ENCODE measurements around the gene WDR91.
"Not testable (repeated sequence)": the region's sequence is repeated elsewhere in the genome, so short reads cannot be mapped to it uniquely, and the experiment has no call there.

DNA sequence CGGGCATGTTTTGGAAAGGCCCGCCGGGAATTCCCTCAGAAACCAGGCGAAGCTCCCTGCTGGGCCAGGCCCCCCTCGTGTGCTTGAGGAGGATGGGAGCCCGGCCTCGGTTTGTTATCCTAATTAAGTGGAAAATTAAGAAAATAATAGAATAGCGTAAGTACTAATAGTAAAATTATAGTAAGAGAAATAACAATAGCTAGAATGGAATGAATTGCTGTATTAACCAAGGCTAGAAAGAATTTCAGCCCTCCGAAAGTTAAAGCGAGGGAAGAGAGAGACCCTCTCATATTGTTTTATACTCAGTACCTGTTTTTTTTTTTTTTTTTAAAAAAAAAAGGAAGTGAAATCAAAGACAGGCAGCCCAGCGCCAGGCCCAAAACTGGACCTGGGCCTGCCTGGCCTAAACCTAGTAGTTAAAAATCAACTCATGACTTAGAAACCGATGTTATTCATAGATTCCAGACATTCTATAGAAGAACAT lies 40.3 kb downstream of the WDR91 start:
- TF ChIP-seq ELF4 (IDR thresholded peaks at IDR 0.05); CTBP1 (IDR thresholded peaks at IDR 0.05; ENCODE audit: borderline replicate concordance); FOXM1 (IDR thresholded peaks at IDR 0.05; ENCODE audit: borderline replicate concordance); ZNF384 (IDR thresholded peaks at IDR 0.05); SP1 (IDR thresholded peaks at IDR 0.05); SUZ12 (IDR thresholded peaks at IDR 0.05); TARDBP (IDR thresholded peaks at IDR 0.05): not testable (repeated sequence)
